Measurements from ENCODE around the gene RNF5.
"Not testable (repeated sequence)": the region's sequence is repeated elsewhere in the genome, so short reads cannot be mapped to it uniquely, and the experiment has no call there.

RNF5 gene, protein sequence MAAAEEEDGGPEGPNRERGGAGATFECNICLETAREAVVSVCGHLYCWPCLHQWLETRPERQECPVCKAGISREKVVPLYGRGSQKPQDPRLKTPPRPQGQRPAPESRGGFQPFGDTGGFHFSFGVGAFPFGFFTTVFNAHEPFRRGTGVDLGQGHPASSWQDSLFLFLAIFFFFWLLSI

DNA sequence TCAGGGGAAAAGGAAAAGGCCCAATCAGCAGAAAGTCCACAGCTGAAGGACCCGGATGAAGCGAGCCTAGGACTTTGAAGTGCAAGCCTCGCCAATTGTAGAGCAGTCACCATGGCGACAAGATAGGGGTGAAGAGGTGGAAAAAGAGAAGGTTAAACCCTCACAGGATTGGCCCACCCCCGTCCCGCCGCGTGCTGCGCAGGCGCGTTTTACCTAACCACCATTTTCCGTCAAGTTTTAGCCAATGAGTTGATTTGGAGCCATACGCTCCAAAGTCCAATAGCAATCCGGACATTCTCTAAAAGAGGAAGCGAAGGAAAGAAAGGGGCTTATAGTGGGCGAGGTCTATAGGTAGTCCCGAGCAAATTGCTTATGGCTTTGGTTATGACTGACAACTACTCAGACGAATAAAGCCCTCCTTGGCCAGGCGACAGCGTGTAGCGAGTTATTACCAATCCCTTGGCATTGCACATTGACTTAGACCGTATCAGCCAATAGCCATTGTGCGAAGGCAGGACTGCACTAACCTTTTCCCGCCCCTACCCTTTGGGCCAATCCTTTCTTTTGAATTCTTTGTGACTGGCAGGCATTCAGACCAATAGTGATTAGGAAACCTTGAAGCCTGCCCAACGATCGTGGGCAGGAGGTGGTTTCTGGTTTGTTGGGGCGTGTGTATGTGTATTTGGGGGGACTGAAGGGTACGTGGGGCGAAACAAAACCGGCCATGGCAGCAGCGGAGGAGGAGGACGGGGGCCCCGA, at the start of gene RNF5:
Gene RNF5, plus strand, starts transcription at position 618 of the 759 bp plus-strand sequence. Its CDS starts 107 bp downstream, at position 725.
- no peak for DNase-seq

DNA sequence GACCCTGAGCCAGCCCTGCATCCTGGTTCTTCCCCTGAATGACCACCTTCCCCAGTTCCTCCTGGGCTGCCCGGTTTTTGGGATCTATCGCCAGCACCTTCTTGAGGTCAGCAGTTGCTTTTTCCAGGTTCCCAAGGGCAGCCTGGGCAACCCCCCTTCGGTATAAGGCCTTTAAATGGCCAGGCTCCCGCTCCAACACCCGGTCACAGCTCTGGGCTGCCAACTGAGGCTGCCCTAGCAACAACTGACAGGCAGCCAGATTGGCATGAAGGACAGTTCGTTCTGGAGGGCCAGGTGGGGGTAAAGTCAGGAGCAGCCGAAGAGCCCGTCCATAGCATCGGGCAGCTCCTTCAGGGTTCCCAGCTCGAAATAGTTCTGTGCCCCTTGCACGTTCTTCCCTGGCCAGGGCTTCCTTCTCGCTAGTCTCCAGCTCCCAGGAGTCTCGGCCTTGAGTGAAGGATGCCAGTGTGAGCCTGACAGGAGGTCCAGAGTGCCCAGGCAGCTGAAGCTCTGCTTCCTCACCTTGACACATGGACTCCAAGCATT, 49.4 kb upstream of the RNF5 start:
- no peak for DNase-seq

DNA sequence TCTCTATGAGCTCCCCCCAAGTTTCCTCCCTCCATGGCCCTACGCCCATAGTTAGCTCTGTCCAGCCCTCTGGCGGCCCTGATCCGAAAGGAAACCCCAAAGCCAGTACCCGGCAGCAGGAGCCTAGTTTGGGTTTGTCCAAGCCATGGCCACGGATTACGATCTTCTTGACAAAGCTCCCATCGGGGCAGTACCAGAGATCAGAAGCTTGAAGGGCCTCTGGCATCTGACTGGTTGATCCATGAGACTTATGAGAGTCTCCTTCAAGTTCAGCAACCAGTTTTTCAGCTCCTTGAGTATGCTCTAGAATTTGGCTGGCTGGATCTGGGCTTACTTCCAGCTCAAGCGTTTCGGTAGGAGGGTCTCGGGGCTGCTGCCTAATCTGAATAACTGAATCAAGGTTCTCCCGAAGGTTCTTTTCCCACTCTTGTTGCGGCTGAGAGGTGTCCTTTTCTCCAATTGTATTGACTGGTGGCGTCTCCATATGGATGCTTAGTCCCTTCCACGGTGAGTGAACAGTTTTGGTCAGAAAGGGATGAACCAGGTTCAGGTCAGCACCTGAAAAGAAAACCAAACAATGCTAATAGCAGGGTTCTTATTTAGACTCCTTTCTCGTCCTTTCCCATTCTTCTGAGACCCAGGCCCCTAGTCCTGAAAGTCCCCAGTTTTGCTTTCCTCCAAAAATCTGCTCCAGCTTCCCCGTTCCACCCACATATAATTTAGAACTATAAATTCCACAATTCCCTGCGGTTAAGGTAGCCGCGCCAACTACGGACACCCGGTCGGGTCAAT, 48.7 kb upstream of the RNF5 start:
- no peak for DNase-seq

DNA sequence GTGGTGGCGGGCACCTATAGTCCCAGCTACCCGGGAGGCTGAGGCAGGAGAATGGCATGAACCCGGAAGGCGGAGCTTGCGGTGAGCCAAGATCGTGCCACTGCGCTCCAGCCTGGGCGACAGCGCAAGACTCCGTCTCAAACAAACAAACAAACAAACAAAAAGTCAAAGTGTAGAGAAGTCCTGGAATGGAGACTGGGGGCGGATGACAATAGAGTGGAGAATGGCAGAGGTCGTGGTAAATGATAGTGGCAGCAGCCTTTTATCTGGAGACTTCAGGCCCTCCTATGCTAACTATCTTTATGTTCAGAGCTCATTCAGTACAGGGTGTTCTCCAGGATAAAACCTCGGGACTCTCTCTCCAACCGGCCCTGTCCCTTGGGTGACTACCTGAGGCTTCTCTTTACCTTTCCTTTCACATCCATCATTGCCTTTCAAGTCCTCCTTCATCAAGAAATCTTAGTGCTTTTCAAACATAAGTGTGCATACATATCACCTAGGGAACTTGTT, 46.7 kb upstream of the RNF5 start:
- DNase-seq = no peak

DNA sequence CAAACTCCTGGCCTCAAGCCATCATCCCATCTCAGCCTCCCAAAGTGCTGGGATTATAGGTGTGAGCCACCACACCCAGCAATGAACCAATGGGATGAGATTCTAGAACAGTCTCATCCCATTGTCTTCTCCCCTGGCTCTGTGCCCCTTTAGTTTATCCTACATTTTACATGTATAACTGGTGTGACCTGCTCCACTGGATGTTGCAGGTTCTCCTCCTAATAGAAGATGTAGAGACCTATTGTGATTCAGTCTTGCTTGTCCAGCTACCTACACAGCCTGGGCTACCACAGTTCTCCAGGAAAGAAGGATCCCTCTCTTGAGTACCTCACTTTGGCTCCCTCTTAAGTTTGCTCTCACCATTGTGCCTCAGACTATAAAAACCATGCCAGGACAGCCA, 46.1 kb upstream of the RNF5 start:
- DNase-seq = no peak

DNA sequence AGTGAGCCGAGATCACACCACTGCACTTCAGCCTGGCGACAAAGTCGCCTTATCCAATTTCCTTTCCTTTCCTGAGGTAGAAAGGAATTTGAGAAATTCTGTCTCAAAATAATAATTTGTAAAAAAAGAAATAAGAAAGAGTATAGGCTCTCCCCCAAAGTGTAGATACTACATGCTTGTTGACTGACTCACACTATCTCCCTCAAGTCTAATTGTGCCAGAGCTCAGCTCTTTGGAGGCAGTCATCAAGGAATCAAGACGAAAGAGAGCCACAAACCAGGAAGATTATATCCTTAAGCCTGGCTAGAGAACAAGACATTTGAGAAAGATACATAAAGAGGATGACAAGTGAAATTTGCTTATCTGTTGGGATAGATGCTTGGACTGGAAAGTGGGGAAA, 44.4 kb upstream of the RNF5 start:
- no peak for DNase-seq

DNA sequence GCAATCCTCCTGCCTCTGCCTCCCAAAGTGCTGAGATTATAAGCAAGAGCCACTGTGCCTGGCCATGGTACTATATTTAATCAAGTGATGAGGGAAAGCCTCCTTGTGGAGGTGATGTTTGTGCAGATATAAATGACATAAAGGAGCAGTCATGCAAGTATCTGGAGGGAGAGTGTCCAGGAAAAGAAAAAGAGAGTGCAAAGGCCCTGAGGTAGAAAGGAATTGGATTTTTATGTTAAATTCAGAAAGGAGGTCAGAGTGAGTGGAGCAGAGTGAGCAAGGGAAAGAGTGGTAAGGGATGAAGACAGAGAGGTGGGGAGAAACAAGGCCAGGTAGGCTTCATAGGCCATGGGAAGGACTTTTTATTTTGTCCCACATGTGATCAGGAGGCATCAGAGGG, 40.8 kb upstream of the RNF5 start:
- DNase-seq = no peak

DNA sequence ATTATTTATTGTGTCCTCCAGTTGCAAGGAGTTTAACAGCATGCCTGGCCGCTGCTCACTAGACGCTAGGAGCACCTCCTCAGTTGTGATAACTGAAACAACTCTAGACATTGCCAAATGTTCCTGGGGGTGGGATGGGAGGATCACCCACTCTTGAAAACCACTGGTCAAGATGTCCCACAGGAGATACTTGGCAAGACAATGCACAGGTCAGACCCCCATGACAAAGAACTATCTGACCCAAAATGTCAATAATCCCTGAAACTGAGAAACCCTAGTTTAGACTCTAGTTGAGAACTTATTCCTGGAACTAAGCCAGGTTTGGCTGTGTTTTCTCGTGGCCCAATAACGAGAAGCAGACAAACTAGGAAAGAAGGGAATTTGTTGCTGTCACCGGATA, 38.6 kb upstream of the RNF5 start:
- DNase-seq = no peak

DNA sequence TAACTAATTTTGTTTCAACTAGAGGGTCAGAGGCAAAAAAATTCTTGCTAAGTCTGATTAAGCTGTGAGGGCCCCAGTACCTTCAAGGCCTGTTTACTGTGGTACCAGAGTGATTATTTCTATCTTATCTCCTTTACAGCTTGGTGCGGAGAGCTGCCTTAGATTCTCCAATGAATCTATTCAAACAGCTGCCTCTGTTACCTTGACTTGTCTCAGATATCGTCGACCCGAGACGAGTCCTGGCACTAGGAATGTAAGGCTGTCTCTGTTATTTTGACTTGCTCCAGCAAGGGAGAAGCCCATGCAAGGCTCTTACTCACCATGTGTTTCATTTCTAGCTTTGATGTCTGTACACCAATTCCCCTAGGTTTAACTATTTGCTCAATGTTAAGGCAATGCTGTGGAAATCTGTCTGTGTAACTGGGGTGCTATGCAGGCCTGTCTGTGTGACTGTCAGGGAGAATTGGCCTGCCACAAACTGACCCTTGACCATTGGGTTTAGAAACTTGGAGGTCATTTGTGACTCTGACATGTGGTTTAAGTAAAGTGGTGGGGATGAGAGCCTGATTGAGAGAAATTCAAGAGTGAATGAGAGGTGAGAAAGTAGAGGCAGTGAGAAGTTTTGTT, 37.7 kb upstream of the RNF5 start:
- no peak for DNase-seq

DNA sequence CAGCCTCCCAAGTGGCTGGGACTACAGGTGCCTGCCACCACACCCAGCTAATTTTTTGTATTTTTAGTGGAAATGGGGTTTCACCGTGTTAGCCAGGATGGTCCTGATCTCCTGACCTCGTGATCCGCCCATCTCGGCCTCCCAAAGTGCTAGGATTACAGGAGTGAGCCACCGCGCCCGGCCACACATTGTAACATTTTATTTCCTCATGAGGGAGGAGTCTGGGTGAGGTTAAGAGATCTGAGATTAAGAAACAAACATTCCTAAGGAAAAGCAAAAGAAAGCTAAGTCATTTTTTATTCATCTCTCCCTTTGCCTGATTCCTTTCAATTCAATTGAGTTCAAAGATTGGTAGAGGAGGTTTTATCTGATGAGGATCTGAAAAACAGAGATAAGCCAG, 34.0 kb upstream of the RNF5 start:
- not testable (repeated sequence) for DNase-seq

DNA sequence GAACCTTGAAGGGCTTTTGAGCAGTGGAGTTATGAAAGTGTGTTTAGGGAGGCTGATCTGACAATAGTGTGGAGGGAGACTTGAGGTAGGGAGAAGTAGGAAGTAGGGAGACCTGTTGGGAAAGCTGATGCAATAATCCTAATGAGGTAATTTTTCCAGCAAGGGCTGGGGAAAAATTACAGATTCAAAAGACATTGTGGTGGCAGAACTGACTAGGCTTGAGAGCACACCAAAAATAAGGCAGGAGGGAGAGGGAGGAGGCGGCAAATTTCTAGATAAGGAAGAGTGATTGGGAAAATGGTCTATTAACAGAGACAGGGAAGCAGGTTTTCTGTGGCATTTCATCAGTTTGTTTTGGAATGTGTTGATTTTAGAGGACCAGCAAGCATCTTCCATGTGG, 31.9 kb upstream of the RNF5 start:
- DNase-seq = no peak

DNA sequence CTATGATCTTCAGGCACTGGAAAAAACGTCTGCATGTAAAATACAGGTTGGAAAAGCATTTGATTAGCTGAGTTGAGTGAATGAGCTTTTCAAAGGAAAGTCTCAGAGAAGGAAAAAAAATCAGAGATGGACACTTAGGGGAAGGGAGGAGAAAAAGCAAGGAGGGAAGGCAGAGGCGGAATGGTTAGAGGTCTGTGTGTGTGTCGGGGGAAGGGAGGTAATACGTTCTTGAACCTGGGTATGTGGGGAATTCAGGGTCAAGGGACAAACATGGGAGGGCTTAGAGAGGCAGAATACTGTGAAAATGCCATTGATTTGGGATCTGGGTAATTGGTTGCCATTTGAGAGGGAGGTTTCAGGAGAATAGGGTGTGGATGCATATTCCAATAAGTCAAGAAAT, 31.5 kb upstream of the RNF5 start:
- no peak for DNase-seq

DNA sequence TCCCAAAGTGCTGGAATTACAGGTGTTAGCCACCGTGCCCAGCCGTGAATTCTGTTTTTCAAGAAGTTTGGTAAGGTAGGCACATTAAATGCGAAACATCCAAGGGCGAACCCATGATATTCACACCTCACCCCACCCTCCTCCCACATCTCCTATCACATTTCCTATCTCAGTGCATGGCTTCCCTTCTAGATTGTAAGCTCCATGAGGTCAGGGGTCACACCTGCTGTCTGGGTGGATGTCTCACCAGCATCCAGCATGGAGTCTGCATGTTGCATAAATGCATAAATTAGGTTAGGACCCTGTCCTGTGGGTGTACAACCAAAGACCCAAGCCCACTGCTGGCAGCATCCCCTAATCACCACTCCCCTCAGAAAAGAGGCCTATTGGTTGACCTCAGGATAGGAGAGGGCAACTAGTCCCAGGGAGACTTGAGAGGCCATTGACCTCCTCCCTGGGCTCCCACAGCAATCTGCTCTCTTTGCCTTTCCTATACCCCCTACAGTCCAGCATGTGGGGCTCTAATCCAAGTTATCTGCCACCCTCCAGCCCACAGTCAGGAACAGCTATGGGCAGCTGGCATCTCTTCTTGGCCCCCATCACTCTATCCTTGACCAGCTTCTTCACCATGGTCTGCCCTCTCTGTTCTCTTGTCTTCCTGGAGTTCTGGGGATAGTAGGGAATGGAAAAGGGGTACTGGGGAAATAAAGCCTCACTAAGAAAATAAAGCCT, 30.6 kb upstream of the RNF5 start:
- no peak for DNase-seq

DNA sequence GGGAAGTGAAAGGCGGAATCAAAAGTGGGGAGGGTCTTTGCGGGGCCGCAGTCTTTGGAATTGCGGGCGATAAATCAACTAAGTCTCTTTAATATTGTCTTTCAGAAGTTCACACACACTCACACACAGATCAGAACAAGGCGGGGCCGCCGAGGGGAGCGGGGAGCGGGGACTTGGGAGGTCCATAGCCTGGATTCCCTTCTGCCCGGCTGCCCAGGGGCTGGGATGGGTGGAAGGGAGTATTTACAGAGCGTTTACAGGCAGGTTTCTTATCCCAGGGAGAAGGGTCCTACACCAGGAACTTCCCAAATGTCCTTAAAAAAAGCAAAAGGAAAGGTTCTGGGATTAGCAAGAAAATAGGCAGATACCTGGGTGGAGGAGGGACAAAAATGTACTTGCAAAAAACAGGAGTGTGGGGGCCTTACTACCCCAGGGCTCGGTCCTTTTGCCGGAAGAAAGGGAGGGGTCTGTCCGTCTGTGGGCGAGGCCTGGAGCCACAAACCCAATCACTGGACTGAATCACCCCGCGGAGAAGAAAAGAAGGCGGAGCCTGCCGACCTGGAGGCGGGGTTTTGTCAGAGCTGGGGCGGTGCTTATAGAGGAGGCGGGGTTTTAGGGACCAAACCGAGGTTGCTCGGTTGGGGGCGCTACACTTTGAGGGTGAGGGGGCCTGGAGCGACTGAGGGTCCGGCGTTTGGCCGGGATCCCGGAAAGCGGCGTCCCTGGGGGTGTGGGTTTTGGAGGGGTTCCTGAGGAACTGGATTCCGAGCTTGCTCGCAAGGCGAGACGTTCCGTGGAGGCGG, 29.7 kb upstream of the RNF5 start:
- no peak for DNase-seq

DNA sequence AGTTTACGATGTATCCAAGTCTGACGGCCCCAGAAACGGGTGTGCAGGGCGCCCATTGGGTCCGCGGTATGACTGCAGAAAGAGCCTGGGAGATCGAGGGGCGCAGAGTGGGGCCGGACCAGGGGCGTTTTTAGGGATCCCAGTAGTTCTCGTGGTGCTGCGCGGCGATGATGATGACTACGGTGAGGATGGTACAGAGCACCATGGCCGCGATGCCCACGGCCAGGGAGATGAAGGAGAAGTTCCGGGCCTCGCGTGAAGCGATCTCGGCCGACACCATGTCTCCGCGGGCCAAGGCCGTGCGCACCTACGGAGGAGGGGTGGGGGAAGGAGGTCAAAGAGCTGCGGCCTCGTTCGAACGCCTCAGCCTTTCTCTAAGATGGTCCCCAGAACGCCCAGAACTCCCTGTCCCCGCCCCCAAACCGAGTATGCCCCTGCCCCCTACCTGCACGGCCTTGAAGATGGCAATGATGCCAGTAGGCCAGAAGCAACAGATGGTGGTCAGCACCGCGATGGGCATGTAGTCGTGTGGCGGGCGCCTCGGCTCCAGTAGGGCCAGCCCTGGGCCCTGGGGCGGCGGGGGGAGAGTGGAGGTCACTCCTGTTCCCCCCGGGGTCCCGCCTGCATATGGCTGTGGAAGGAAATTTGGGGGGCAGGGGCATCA, 29.0 kb upstream of the RNF5 start:
- no peak for DNase-seq

DNA sequence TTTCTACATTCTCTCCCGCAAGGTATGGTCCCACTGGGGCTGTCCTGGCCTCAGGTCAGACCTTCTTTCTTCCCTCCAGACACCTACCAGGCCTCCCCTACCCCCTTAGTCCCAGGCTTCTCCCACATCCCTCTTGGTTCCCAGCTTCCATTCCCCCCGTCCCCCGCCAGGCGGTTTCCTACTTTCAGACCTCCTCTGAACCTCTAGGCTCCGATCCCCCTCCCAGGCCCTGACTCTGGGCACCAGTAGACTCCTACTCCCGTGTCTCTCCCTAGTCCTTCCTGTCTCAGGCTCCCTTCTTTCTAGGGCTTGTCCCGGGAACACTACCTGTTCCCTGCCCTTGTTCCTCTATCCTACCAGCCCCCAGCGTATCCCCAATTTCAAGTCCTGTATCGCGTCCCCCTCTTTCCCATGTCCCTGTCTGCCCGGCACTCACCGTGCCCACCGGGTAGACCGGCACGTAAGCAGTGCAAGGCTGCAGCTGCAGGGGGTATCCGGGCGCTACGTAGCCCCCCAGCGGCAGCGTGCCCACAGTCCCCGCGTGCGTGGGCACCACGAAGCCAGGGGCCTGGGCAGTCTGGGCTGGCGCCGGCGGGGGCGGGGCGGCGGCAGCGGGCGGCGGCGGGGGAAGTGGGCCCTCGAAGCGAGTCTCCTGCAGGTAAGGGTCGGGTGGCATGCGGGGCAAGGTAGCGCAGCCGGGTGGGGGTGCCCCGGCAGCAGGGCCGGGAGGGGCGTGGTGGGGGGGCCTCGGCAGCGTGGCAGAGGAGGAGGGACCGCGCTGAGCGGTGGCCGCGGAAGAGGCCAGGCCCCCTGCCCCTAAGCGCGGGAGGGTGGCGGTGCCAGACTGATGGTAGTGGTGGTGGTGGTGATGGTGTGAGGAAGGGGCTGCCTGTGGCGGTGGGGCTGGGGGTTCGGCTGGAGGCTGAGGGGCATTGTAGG, 28.0 kb upstream of the RNF5 start:
- DNase-seq = no peak

DNA sequence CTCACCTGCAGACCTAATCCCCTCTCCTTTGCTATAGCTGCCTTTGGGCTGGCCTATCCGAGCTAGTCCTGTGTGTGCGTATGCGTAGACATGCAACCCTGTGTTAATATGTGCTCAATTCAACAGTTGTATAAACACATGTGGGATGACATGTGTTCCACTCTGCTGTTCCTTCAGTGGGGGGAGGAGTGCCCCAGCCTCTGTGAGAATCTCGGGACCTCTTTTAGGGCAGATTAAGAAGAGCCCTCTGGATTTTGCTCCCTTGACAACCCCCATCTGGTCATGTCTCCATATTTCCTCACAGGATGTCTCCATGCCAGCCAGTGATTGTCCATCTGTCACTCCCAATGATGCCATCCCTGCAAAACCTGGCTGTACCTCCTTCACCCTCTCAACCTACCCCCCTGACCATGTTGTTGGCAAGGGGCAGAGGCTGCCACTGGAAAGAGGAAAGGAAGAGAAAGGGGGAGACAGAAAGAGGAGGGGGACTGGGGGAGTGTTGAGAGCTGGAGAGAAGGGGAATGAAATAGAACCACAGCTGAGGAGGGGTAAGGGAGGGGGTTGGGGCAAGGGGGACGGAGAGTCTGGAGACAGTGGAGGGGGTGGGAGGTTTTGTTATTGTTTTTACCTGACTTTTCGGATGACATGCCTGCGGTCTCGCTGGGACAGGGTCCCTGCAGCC, 26.9 kb upstream of the RNF5 start:
- no peak for DNase-seq

DNA sequence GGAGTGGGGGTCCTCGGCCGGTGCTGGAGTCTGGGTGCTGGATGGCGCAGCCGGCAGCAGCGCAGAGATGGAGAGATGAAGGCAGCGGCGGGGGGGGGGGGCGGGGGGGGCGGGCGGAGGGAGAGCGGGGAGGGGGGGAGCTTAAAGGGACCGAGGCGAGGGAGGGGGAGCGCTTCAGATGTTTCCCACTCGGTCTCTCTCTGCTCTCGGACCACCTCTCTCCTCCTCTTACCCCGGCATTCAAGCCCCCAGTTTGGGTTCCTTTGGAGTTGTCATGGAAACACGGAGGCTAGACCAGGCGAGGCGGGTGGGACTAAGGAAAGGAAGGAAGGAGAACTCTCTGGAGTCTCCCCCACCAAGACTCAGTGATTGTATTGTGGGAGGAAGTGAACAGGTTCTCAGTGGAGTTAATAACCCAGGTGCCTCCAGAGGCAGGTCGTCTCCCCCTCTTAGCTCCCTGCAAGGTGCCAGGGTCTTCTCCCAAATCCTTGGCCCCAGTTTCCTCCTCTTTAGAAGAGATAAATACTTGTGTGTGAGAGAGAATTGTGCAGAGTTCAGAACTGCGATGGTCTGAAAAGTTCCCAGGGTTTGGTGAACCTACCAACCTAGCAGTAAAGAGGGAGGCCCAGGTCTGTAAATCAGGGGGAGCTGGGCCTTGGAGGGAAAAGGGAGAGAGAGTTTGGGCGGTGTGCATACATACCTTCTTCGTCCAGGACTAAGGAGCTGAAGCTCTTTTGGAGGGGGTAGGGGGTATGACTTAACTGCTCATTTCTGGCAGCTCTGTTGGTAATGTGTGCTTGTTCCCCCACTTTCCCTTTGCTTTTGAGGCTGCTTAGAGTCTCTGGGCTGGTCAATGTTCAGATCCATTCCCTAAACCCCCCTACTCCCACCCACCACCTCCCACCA, 26.1 kb upstream of the RNF5 start, which contains the start of gene PRRT1:
Gene PRRT1, minus strand, starts transcription at position 77 of the 906 bp plus-strand sequence. CDS start 112 bp downstream, outside the sequence.
- DNase-seq = no peak

All from cortex of kidney (tissue), 1 donor.